HepG2 (cell line): ENCODE results near the gene PFN1. TPM values are rescaled to one million over a fixed set of nuclear protein-coding genes. Genes with fewer than 3 reads are reported as not detected.

ENCODE experiments used
- BHLHE40 ChIP-seq: IDR thresholded peaks from 2 replicates; pipeline ENCODE4 v1.6.1; 2011; ENCODE audit warnings: low read length, improper control_type of control experiment
- ERF ChIP-seq: IDR thresholded peaks from 2 replicates; pipeline ENCODE4 v1.6.1; 2018; ENCODE audit warnings: missing biosample characterization, missing genetic modification reagents
- KAT2B ChIP-seq: fragments of 150-350 bp; IDR thresholded peaks from 2 replicates; pipeline ENCODE4 v1.6.1; 2014; ENCODE audit warnings: low read depth, low read length, borderline replicate concordance
- MAFG ChIP-seq: sonication (generic); formaldehyde crosslinking; IDR thresholded peaks from 2 replicates; pipeline ENCODE4 v1.5.1; 2020; ENCODE audit warnings: mild to moderate bottlenecking, missing genetic modification reagents
- RAD51 ChIP-seq: fragments of 450-650 bp; IDR thresholded peaks from 2 replicates; pipeline ENCODE4 v1.6.1; 2016; ENCODE audit warnings: borderline replicate concordance
- RELA ChIP-seq: sonication (generic); formaldehyde crosslinking; IDR thresholded peaks from 2 replicates; pipeline ENCODE4 v1.4.0; 2020; ENCODE audit warnings: missing genetic modification reagents
- TCF12 ChIP-seq, 2 experiments: fragments of 450-650 bp in 1 of 2; sonication (generic) in 1 of 2; formaldehyde crosslinking in 1 of 2; IDR thresholded peaks; 2 replicates each; pipeline versions ENCODE4 v1.6.1 to v1.8.0; 2017 to 2022; ENCODE audit warnings: antibody characterized with exemption in 1 of 2, mild to moderate bottlenecking in 1 of 2, missing genetic modification reagents in 1 of 2, moderate library complexity in 1 of 2
- ZFY ChIP-seq: sonication (generic); formaldehyde crosslinking; IDR thresholded peaks from 2 replicates; pipeline ENCODE4 v1.4.0; 2020; ENCODE audit warnings: missing genetic modification reagents
- ZNF557 ChIP-seq: sonication (generic); formaldehyde crosslinking; IDR thresholded peaks from 2 replicates; pipeline ENCODE4 v1.4.0; 2020; ENCODE audit warnings: missing genetic modification reagents
- ZNF570 ChIP-seq: sonication (generic); formaldehyde crosslinking; IDR thresholded peaks from 2 replicates; pipeline ENCODE4 v1.4.0; 2020; ENCODE audit warnings: mild to moderate bottlenecking, missing genetic modification reagents, borderline replicate concordance
- ZNF607 ChIP-seq: sonication (generic); formaldehyde crosslinking; IDR thresholded peaks from 2 replicates; pipeline ENCODE4 v1.5.1; 2020; ENCODE audit warnings: missing genetic modification reagents, mild to moderate bottlenecking, borderline replicate concordance
- ZNF616 ChIP-seq: sonication (generic); formaldehyde crosslinking; IDR thresholded peaks from 2 replicates; pipeline ENCODE4 v1.5.0; 2020; ENCODE audit warnings: low read depth, mild to moderate bottlenecking, missing genetic modification reagents
- ZNF883 ChIP-seq: sonication (generic); formaldehyde crosslinking; IDR thresholded peaks from 2 replicates; pipeline ENCODE4 v1.5.1; 2020; ENCODE audit warnings: mild to moderate bottlenecking, missing genetic modification reagents; ENCODE audit errors: not compliant biosample characterization
- ZSCAN25 ChIP-seq: sonication (generic); formaldehyde crosslinking; IDR thresholded peaks from 2 replicates; pipeline ENCODE4 v1.8.0; 2022; ENCODE audit warnings: mild to moderate bottlenecking, missing genetic modification reagents
- polyA plus RNA-seq, 8 experiments: library from polyadenylated mRNA; depleted of rRNA in 3 of 8; stranded (reverse) in 7 of 8; unstranded in 1 of 8; fragments of >200 nt; fragmentation: Illumina TruSeq in 4 of 8; extraction: Trizol in 4 of 8; gene quantifications; 2 replicates each; pipeline versions ENCODE4 v1.2.1 to v1.2.3, GENCODE V29; 2011 to 2016; ENCODE audit warnings: low read depth in 4 of 8, missing spikeins in 1 of 8, mixed read lengths in 1 of 8; ENCODE audit not compliant: insufficient read depth in 1 of 8
- total RNA-seq, 5 experiments: library from RNA; depleted of rRNA; stranded (reverse); fragments of >200 nt; fragmentation: Illumina TruSeq; extraction: Trizol; gene quantifications; 2 replicates each; pipeline ENCODE4 v1.2.3, GENCODE V29; 2016; ENCODE audit warnings: low read depth in 1 of 5
- TF ChIP-seq, protein P1 (sequence below): sonication (generic); formaldehyde crosslinking; IDR thresholded peaks from 2 replicates; pipeline ENCODE4 v1.8.1; 2023; ENCODE audit warnings: missing genetic modification reagents, mild to moderate bottlenecking, borderline replicate concordance
- TF ChIP-seq, protein P2 (sequence below): sonication (generic); formaldehyde crosslinking; IDR thresholded peaks from 2 replicates; pipeline ENCODE4 v1.4.0; 2020; ENCODE audit warnings: mild to moderate bottlenecking, missing genetic modification reagents
- TF ChIP-seq, protein P3 (sequence below): sonication (generic); formaldehyde crosslinking; IDR thresholded peaks from 2 replicates; pipeline ENCODE4 v1.4.0; 2020; ENCODE audit warnings: missing genetic modification reagents, borderline replicate concordance
- TF ChIP-seq, protein P4 (sequence below): sonication (generic); formaldehyde crosslinking; IDR thresholded peaks from 2 replicates; pipeline ENCODE4 v1.4.0; 2020; ENCODE audit warnings: mild to moderate bottlenecking, low read depth, missing genetic modification reagents
- TF ChIP-seq, protein P5 (sequence below): sonication (generic); formaldehyde crosslinking; IDR thresholded peaks from 2 replicates; pipeline ENCODE4 v1.4.0; 2020; ENCODE audit warnings: missing genetic modification reagents
- TF ChIP-seq, protein P6 (sequence below): sonication (generic); formaldehyde crosslinking; IDR thresholded peaks from 2 replicates; pipeline ENCODE4 v1.9.0; 2021; ENCODE audit warnings: missing genetic modification reagents, borderline replicate concordance

The PFN1 gene
- total and polyA plus RNA-seq, 2 of the 13 experiments (the other 11 are each of a cell fraction or from before 2014, with no cell fraction given) = 494 to 613 TPM

DNA sequence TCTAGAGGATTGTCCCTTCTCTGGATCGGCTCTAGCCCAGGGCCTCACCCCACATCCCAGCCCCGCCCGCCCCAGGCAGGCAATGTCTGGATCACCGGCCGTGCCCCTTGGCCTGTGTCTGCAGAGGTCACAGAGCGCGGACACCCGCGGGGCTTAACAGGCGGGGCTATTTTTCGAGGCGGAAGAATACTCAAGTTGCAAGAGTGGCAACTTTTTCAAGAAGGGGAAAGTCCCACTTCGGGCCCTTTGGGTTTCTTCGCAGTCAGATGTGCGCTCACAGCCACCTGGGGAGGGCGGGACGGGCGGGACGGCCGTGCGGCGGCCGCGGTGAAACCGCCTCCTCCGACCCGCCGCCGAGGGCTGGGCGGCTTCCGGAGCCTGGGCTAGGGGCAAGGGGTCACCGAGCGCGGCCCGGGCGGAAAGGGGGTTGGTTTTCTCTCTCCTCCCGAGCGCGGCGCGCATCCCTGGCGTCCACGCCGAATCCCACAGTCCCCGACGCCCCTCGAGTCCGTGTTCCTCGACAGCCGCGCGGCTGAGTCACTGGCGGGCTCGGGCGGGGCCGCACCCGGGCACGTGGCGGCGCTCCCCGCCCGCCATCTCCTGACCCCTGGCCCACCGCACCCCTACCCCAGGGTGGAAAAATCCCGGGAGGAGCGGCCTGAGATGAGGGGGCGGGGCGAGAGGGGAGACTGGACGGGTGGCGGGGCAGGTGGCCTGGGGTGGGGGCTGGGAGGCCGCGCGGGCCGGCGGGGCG is 1.2 kb upstream of the PFN1 start (continued):
- TF ChIP-seq, protein P1, sequence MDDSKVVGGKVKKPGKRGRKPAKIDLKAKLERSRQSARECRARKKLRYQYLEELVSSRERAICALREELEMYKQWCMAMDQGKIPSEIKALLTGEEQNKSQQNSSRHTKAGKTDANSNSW (CRISPR knock-in tag) = no peak
- no peak for TF ChIP-seq RAD51
- no peak for TF ChIP-seq KAT2B
- TF ChIP-seq, protein P2, sequence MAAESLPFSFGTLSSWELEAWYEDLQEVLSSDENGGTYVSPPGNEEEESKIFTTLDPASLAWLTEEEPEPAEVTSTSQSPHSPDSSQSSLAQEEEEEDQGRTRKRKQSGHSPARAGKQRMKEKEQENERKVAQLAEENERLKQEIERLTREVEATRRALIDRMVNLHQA (CRISPR knock-in tag) = no peak
- TF ChIP-seq BHLHE40 = peak; percentile 88
- TF ChIP-seq ZNF557 (CRISPR knock-in tag) = no peak
- TF ChIP-seq ZSCAN25 (CRISPR knock-in tag) = peak; percentile 99
- TF ChIP-seq ZNF570 (CRISPR knock-in tag) = no peak
- TF ChIP-seq MAFG (CRISPR knock-in tag) = no peak
- TF ChIP-seq, protein P3, sequence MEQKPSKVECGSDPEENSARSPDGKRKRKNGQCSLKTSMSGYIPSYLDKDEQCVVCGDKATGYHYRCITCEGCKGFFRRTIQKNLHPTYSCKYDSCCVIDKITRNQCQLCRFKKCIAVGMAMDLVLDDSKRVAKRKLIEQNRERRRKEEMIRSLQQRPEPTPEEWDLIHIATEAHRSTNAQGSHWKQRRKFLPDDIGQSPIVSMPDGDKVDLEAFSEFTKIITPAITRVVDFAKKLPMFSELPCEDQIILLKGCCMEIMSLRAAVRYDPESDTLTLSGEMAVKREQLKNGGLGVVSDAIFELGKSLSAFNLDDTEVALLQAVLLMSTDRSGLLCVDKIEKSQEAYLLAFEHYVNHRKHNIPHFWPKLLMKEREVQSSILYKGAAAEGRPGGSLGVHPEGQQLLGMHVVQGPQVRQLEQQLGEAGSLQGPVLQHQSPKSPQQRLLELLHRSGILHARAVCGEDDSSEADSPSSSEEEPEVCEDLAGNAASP (CRISPR knock-in tag) = peak; percentile 57
- peak; percentile 48; the same call in 1 of the 2 replicates for TF ChIP-seq ERF (CRISPR knock-in tag)
- no peak for TF ChIP-seq ZNF883 (CRISPR knock-in tag)
- TF ChIP-seq, protein P4, sequence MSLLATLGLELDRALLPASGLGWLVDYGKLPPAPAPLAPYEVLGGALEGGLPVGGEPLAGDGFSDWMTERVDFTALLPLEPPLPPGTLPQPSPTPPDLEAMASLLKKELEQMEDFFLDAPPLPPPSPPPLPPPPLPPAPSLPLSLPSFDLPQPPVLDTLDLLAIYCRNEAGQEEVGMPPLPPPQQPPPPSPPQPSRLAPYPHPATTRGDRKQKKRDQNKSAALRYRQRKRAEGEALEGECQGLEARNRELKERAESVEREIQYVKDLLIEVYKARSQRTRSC (CRISPR knock-in tag) = no peak
- TF ChIP-seq, protein P5, sequence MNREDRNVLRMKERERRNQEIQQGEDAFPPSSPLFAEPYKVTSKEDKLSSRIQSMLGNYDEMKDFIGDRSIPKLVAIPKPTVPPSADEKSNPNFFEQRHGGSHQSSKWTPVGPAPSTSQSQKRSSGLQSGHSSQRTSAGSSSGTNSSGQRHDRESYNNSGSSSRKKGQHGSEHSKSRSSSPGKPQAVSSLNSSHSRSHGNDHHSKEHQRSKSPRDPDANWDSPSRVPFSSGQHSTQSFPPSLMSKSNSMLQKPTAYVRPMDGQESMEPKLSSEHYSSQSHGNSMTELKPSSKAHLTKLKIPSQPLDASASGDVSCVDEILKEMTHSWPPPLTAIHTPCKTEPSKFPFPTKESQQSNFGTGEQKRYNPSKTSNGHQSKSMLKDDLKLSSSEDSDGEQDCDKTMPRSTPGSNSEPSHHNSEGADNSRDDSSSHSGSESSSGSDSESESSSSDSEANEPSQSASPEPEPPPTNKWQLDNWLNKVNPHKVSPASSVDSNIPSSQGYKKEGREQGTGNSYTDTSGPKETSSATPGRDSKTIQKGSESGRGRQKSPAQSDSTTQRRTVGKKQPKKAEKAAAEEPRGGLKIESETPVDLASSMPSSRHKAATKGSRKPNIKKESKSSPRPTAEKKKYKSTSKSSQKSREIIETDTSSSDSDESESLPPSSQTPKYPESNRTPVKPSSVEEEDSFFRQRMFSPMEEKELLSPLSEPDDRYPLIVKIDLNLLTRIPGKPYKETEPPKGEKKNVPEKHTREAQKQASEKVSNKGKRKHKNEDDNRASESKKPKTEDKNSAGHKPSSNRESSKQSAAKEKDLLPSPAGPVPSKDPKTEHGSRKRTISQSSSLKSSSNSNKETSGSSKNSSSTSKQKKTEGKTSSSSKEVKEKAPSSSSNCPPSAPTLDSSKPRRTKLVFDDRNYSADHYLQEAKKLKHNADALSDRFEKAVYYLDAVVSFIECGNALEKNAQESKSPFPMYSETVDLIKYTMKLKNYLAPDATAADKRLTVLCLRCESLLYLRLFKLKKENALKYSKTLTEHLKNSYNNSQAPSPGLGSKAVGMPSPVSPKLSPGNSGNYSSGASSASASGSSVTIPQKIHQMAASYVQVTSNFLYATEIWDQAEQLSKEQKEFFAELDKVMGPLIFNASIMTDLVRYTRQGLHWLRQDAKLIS (CRISPR knock-in tag) = no peak
- TF ChIP-seq RELA (CRISPR knock-in tag) = no peak
- peak; percentile 67; the same call in 1 of the 2 replicates for TF ChIP-seq ZNF607
- peak; percentile 59 for TF ChIP-seq ZFY (CRISPR knock-in tag)
- TF ChIP-seq, protein P6, sequence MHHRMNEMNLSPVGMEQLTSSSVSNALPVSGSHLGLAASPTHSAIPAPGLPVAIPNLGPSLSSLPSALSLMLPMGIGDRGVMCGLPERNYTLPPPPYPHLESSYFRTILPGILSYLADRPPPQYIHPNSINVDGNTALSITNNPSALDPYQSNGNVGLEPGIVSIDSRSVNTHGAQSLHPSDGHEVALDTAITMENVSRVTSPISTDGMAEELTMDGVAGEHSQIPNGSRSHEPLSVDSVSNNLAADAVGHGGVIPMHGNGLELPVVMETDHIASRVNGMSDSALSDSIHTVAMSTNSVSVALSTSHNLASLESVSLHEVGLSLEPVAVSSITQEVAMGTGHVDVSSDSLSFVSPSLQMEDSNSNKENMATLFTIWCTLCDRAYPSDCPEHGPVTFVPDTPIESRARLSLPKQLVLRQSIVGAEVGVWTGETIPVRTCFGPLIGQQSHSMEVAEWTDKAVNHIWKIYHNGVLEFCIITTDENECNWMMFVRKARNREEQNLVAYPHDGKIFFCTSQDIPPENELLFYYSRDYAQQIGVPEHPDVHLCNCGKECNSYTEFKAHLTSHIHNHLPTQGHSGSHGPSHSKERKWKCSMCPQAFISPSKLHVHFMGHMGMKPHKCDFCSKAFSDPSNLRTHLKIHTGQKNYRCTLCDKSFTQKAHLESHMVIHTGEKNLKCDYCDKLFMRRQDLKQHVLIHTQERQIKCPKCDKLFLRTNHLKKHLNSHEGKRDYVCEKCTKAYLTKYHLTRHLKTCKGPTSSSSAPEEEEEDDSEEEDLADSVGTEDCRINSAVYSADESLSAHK (CRISPR knock-in tag) = no peak
- TF ChIP-seq TCF12 (IDR thresholded peaks at IDR 0.05) = no peak
- TF ChIP-seq TCF12 (CRISPR knock-in tag; IDR thresholded peaks at IDR 0.05) = peak; percentile 75; the same call in 1 of the 2 replicates
- 0 out of 2 replicates have a peak, but pooled peaks have one; percentile 31 for TF ChIP-seq ZNF616
